Adrenal gland (tissue), 5 donors: ENCODE results near the gene RAB40C.

Source experiments
- CTCF ChIP-seq, 6 experiments: fragments of 450-650 bp in 4 of 6; fragments of 200-600 bp in 2 of 6; sonication (generic) in 1 of 6; IDR thresholded peaks; 1 replicate in 5 of 6; 2 replicates in 1 of 6; pipeline versions ENCODE4 v1.5.1 to v1.8.0; 2016 to 2021; ENCODE audit warnings: antibody characterized with exemption in 6 of 6, mild to moderate bottlenecking in 2 of 6, moderate library complexity in 1 of 6
- POLR2A ChIP-seq, 2 donors: fragments of 450-650 bp; IDR thresholded peaks; one replicate each; pipeline ENCODE4 v1.6.1; 2017; ENCODE audit warnings: antibody characterized with exemption in 2 of 2, mild to moderate bottlenecking in 2 of 2, moderate library complexity in 1 of 2
- donor health status: DM: no; HTN: no; CAD: no.

GRCh38 chr16:549544-550263 is 40.2 kb upstream of the RAB40C start:
- TF ChIP-seq CTCF (IDR thresholded peaks at IDR 0.05) = no peak
- TF ChIP-seq POLR2A (IDR thresholded peaks at IDR 0.05) = no peak
